HG02970 (cell line): ENCODE results near the gene ISG15.

Experiments
- ATAC-seq: cut with Tn5 transposase; IDR thresholded peaks from one replicate; pipeline ENCODE4 v1.9.1; 2021; ENCODE audit warnings: mild to moderate bottlenecking, moderate library complexity, moderate number of reproducible peaks; ENCODE audit not compliant: unreplicated experiment, low FRiP score

The ISG15 gene

GRCh38 chr1:1013105-1013921 is at the start of gene ISG15:
Gene ISG15 (plus strand): TSS chr1:1013497. CDS start chr1:1013574, 77 bp downstream.
- peak; percentile 76 for ATAC-seq

GRCh38 chr1:963746-964525 is 49.4 kb upstream of the ISG15 start:
- no peak for ATAC-seq

GRCh38 chr1:964691-965525 is 48.4 kb upstream of the ISG15 start:
- ATAC-seq, result no peak

GRCh38 chr1:965526-966134 is 47.7 kb upstream of the ISG15 start:
- no peak for ATAC-seq

GRCh38 chr1:966135-966703 is 47.1 kb upstream of the ISG15 start, which contains the start of gene PLEKHN1:
Gene PLEKHN1 (plus strand): TSS chr1:966482. CDS start chr1:966532, 50 bp downstream.
- no peak for ATAC-seq

GRCh38 chr1:966704-967300 is 46.5 kb upstream of the ISG15 start:
- no peak for ATAC-seq

GRCh38 chr1:967466-968343 is 45.6 kb upstream of the ISG15 start:
- ATAC-seq, result no peak

- no peak for ATAC-seq
Observed at GRCh38 chr1:969260-969855, 43.9 kb upstream of the ISG15 start.

- no peak for ATAC-seq
Observed at GRCh38 chr1:970242-970972, 42.9 kb upstream of the ISG15 start.

- no peak for ATAC-seq
Observed at GRCh38 chr1:970973-971730, 42.1 kb upstream of the ISG15 start.

- no peak for ATAC-seq
Observed at GRCh38 chr1:971751-972506, 41.4 kb upstream of the ISG15 start.

GRCh38 chr1:972726-973458 is 40.4 kb upstream of the ISG15 start:
- no peak for ATAC-seq

- no peak for ATAC-seq
Observed at GRCh38 chr1:973459-974292, 39.6 kb upstream of the ISG15 start.

GRCh38 chr1:974293-974640 is 39.0 kb upstream of the ISG15 start:
- no peak for ATAC-seq
